DOHH2 (cell line): Measurements from ENCODE around the gene CCDC66.

Experiments
- EZH2phosphoT487 ChIP-seq: fragments of 200-600 bp; sonication (generic); IDR thresholded peaks from 2 replicates; pipeline ENCODE4 v1.6.1; 2017; ENCODE audit warnings: borderline replicate concordance, mild to moderate bottlenecking, antibody characterized with exemption, low read length, moderate library complexity, mixed read lengths
- TF ChIP-seq, protein P1 (sequence below): fragments of 200-600 bp; sonication (generic); IDR thresholded peaks from one replicate; pipeline ENCODE4 v1.5.1; 2014; ENCODE audit warnings: antibody characterized with exemption, mild to moderate bottlenecking, low read depth, low read length; ENCODE audit not compliant: poor library complexity, severe bottlenecking

DNA sequence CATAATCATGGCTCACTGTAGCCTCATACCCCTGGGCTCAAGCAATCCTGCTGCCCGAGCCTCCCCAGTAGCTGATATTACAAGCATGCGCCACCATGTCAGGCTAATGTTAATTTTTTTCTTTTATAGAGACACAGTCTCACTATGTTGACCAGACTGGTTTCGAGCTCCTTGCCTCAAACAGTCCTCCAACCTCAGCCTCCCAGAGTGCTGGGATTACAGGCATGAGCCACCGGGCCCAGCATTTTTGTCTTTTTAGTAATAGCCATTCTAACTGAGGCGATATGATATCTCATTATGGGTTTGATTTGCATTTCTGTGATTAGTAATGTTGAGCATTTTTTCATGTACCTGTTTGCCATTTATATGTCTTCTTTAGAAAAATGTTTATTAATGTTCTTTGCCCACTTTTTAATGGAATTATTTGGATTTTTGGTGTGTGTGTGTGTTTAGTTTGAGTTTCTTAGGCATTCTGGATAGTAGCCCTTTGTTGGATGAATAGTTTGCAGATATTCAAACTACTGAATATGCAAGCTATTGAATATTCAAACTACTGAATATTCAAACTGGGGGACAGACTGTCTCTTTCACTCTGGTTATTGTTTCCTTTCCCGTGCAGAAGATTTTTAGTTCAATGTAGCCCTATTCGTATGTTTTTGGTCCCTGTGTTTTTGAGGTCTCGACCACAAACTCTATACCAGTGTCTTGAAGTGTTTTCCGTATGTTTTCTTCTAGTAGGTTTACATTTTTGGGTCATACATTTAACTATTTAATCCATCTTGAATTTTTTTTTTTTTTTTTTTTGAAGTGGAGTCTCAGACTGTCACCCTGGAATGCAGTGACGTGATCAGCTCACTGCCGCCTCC, 39.2 kb downstream of the CCDC66 start:
- TF ChIP-seq, protein P1, sequence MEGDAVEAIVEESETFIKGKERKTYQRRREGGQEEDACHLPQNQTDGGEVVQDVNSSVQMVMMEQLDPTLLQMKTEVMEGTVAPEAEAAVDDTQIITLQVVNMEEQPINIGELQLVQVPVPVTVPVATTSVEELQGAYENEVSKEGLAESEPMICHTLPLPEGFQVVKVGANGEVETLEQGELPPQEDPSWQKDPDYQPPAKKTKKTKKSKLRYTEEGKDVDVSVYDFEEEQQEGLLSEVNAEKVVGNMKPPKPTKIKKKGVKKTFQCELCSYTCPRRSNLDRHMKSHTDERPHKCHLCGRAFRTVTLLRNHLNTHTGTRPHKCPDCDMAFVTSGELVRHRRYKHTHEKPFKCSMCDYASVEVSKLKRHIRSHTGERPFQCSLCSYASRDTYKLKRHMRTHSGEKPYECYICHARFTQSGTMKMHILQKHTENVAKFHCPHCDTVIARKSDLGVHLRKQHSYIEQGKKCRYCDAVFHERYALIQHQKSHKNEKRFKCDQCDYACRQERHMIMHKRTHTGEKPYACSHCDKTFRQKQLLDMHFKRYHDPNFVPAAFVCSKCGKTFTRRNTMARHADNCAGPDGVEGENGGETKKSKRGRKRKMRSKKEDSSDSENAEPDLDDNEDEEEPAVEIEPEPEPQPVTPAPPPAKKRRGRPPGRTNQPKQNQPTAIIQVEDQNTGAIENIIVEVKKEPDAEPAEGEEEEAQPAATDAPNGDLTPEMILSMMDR = no peak
- no peak for TF ChIP-seq EZH2phosphoT487
